ENCODE data around the gene FN3K.
A peak's percentile ranks its signal among the peaks of the same experiment; 100 is the strongest.
"Not testable (repeated sequence)": the region's sequence is repeated elsewhere in the genome, so short reads cannot be mapped to it uniquely, and the experiment has no call there.

Gene FN3K

DNA sequence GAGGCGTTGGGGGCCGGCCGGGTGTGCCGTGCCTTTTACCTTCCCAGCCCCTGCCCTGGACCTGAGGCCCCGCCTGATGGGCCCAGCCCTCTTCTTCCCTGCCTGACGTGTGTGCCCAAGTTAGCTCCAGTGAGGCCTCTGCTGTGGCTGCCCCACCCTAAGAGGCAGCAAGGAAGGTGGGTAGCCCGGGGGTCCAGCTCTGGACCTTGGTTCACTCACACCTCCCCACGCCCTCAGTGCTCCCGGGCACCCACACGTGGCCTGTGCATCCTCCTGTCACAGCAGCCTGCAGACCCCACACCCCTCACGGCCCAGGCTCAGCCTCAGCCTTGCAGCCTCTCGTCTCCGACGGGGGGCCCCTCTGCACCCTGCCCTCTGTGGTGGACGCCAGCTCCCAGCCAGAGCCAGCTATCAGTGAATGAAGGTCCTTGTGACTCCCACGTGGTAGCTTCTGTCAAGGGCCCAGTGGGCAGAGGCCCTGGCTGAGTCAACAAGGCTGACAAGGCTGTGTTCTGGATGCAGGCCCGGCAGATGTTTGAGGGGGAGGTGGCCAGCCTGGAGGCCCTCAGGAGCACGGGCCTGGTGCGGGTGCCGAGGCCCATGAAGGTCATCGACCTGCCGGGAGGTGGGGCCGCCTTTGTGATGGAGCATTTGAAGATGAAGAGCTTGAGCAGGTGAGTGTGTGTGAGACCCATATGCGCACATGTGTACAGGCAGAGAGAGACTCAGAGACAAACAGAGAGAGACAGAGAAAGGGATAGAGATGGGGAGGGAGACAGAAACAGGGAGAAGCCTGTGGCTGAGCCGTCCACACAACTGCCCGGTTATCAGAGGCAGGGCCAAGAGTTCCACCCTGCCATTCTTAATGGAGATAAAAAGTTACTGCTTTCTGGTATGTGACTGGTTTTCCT, 2.8 kb downstream of the FN3K start:
- no peak for DNase-seq (ENCODE audit: low read depth in 2 of 2)

GRCh38 chr17:82740906-82741759, 5.7 kb downstream of the FN3K start:
- no peak for DNase-seq (ENCODE audit: low read depth in 2 of 2)

GRCh38 chr17:82743344-82744219, 8.2 kb downstream of the FN3K start:
- DNase-seq (ENCODE audit: low read depth in 2 of 2) = no peak

DNA sequence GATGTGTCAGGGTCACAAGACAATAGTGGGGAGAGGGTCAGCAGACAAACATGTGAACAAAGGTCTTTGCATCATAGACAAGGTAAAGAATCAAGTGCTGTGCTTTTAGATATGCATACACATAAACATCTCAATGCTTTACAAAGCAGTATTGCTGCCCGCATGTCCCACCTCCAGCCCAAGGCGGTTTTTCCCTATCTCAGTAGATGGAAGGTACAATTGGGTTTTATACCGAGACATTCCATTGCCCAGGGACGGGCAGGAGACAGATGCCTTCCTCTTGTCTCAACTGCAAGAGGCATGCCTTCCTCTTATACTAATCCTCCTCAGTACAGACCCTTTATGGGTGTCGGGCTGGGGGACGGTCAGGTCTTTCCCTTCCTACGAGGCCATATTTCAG, 9.3 kb downstream of the FN3K start:
- DNase-seq (ENCODE audit: low read depth in 2 of 2) = not testable (repeated sequence)

DNA sequence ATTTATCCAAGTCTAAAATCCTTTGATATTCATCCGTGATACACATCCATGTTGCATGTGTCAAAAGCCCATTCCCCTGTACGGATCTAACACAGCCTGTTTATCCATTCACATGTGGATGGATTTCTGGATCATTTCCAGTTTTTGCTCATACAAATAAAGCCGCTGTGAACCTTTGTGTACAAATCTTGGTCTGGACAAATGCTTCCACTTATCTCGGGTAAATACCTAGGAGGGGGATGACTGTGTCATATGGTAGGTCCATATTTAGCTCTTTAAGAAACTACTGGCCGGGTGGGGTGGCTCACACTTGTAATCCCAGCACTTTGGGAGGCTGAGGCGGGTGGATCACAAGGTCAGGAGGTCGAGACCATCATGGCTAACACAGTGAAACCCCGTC, 10.1 kb downstream of the FN3K start:
- DNase-seq (ENCODE audit: low read depth in 2 of 2) = no peak

DNA sequence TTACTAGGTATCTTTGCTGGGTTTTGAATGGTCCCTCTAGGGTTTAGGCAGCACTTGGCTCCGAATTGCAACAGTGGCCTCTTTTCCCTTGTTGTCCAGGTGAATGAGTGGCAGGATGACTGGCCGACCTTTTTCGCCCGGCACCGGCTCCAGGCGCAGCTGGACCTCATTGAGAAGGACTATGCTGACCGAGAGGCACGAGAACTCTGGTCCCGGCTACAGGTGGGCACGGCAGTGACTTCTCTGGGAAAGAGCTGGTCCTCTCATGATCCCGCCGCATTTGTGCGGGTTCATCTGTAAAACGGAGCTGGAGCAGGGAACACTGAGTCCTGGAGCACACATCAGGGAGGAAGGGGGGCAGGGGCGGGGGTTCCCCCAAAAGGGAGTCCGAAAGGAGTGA, 13.3 kb downstream of the FN3K start:
- no peak for DNase-seq (ENCODE audit: low read depth in 2 of 2)

DNA sequence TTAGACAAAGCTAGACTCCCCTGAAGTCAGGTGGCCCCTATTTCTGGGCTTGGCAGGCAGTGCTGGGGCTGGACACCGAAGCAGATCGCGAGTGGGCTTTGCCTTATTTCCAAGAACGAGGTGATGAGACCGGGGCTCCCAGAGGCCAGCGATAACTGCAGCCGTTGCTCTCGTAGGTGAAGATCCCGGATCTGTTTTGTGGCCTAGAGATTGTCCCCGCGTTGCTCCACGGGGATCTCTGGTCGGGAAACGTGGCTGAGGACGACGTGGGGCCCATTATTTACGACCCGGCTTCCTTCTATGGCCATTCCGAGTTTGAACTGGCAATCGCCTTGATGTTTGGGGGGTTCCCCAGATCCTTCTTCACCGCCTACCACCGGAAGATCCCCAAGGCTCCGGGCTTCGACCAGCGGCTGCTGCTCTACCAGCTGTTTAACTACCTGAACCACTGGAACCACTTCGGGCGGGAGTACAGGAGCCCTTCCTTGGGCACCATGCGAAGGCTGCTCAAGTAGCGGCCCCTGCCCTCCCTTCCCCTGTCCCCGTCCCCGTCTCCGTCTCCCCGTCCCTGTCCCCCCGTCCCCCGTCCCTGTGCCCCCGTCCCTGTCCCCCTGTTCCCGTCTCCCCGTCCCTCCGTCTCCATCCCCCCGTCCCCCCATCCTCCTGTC, 15.0 kb downstream of the FN3K start:
- DNase-seq (ENCODE audit: low read depth in 2 of 2) = no peak

DNA sequence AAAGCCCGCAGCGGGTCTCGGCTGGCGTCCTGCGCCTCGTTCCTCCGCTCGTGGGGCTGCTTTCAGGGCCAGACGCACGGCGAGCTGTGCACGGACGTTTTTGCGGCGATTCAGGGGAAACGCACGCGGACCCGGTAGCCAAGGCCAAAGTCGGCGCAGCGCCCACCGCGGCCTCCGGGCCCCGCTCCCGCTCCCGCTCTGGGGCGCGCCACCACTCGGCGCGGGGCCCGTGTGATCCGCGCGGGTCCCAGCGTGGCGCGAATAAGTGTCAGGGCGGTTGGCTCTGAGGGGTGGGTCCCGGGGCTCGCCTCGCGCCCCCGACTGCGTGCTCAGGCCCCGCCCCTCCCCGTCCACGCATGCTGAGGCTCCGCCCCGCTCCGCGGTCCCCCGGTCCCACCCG, 15.8 kb downstream of the FN3K start:
- DNase-seq (ENCODE audit: low read depth in 2 of 2) = no peak

DNA sequence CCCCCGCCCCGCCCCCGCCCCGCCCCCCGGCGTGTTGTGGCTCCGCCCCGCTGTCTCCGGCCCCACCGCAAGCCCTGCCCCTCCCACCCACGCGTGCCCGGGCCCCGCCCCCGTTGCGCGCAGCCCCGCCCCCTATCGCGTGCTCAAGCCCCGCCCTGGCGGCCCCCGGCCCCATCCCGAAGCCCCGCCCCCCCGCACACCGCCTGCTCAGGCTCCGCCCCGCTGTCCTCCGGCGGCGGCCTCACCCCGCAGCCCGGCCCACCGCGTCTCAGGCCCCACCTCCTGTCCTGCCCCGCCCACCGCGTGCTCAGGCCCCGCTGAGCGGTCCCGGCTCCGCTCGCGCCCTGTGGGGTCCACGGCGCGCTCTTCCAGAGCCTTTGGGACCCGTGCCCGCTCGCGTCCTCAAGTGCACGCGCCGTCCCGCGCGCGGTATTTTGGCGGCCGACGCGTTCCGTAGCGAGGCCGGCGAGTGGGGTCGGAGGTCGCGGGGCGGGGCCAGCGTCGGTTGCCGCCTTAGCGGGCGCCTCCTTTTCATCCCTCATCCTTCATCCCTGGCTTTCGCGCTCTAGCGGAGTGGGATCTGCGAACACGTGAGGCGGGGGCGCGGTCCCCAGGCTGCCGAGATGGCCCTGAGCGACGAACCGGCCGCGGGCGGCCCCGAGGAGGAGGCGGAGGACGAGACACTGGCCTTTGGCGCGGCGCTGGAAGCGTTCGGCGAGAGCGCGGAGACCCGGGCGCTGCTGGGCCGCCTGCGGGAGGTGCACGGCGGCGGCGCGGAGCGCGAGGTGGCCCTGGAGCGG, 16.4 kb downstream of the FN3K start, which contains the start of gene TBCD:
Gene TBCD, plus strand, starts transcription at position 495 of the 800 bp plus-strand sequence. Its CDS starts 129 bp downstream, at position 624.
- peak; percentile 76 to 79 for DNase-seq (ENCODE audit: low read depth in 2 of 2)

DNA sequence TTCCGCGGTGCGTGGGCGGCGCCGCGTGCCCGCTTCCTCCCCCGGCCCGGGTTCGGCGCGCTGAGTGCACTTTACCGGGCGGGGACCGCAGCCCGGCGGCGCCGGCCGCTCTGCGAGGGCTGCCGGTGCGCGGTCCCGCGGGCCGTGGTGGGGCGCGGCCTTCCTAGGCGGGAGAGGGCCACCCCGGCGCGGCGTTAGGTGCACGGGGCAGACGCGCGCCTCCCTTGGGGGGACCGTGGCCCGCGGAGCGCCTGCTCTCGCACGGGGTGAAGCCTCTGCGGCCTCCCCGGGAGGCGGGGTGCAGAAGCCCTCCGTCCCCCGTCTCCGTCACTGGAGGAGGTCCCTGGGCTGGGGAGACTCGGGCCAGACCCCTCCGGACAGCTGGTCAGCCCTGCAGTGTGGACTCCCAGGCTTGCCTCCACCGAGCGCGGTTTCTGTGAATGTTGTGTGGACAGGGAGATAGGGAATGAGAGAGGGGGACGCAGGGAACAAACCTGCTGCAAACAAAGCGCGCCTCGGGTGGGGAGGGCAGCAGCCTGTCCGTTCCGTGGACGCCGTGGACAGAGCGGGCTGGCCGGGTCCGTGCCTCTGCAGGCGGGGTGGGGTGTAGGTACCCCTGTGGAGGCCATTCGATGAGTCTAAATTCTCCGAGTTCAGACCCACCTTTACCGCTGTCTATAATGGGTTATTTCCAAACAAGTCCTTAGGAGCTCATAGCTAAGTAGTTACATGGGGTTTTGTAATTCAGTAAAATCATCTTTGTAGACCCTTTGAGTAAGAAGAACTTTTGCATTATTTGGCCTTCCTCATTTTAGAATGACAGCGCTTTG, 17.2 kb downstream of the FN3K start:
- DNase-seq (ENCODE audit: low read depth in 2 of 2) = no peak

GRCh38 chr17:82753201-82753464, 17.7 kb downstream of the FN3K start:
- DNase-seq (ENCODE audit: low read depth in 2 of 2) = no peak

GRCh38 chr17:82754297-82755208, 19.1 kb downstream of the FN3K start:
- DNase-seq (ENCODE audit: low read depth in 2 of 2) = no peak

DNA sequence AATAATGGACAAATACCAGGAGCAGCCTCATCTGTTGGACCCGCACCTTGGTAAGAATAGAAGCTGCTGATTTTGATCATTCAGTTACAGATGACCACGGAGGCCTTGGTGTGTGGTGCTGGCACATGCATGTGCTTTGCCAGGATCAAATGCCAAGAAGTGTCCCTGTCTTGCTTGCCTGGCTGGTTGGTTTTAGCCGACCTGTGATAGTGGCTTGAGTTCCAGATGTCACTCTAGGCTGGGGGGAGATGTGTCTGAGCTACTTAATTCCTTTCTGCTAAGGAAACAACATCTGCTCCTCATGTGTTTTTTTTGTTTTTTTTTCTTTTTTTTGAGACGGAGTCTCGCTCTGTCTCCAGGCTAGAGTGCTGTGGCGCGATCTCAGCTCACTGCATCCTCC, 20.8 kb downstream of the FN3K start:
- DNase-seq (ENCODE audit: low read depth in 2 of 2) = no peak

GRCh38 chr17:82765371-82765770, 30.0 kb downstream of the FN3K start:
- DNase-seq (ENCODE audit: low read depth in 2 of 2) = no peak

GRCh38 chr17:82767041-82767754, 31.8 kb downstream of the FN3K start:
- no peak for DNase-seq (ENCODE audit: low read depth in 2 of 2)

DNA sequence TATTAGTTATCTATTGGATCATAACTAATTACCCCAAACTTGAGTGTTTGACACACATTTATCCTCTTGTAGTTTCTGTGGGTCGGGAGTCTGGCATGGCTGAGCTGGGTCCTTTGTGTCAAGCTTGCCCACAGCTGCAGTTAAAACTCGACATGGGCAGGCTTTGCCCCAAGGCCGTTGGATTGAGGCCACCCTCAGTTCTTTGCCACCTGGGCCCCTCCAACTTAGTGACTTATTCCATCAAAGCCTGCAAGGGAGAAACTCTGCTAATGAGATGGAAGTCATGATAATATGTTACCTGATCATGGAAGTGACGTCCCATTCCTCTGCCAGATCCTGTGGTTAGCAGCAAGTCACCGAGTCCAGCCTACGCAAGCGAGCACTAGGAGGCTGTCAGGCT, 33.6 kb downstream of the FN3K start:
- DNase-seq (ENCODE audit: low read depth in 2 of 2) = no peak

DNA sequence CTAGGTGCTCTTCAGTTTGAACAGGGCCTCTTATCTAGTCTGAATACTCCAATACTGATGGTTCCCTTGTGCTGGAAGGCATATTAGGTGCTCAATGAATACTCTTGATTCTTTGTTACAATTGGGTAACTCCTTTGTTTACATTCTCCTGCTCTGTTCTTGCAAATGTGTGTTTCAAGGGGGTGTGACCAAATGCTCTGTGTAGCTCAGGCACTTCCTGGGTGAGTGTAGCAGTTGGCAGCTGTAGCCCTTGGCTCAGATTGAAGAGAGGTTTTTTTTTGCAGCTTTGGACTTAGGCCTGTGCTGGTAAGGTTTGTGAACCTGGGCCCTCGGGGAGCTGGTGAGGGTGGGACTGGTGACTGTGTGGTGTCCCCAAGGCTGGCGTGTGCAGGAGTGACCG, 36.6 kb downstream of the FN3K start:
- DNase-seq (ENCODE audit: low read depth in 2 of 2) = no peak

- not testable (repeated sequence) for DNase-seq (ENCODE audit: low read depth in 2 of 2)
Observed at GRCh38 chr17:82774456-82774855, 39.0 kb downstream of the FN3K start.
